ENCODE data around the gene EXT2.

EXT2 gene

GRCh38 chr11:44223238-44223637 lies 127.8 kb downstream of the EXT2 start:
- in situ Hi-C loops (cut with MboI; ENCODE audit: low sequenced_read_pairs, unreplicated experiment), result no loop called here
- TF ChIP-seq CTCF (IDR thresholded peaks at IDR 0.05; ENCODE audit: borderline replicate concordance, control extremely low read depth, extremely low read depth, insufficient read depth, missing control alignments), result no peak
- no peak for DNase-seq (ENCODE audit: low spot score)

- no peak for TF ChIP-seq CTCF (IDR thresholded peaks at IDR 0.05; ENCODE audit: borderline replicate concordance, control extremely low read depth, extremely low read depth, insufficient read depth, missing control alignments)
- DNase-seq (ENCODE audit: low spot score), result no peak
Measured at GRCh38 chr11:44224867-44225501, 129.5 kb downstream of the EXT2 start.

GRCh38 chr11:44226490-44226889 lies 131.0 kb downstream of the EXT2 start:
- no peak for TF ChIP-seq CTCF (IDR thresholded peaks at IDR 0.05; ENCODE audit: borderline replicate concordance, control extremely low read depth, extremely low read depth, insufficient read depth, missing control alignments)
- in situ Hi-C loops (cut with MboI; ENCODE audit: low sequenced_read_pairs, unreplicated experiment), result no loop called here
- no peak for DNase-seq (ENCODE audit: low spot score)

More at GRCh38 chr11:44224867-44225501, 129.5 kb downstream of the EXT2 start:
- in situ Hi-C loops (cut with MboI; ENCODE audit: low sequenced_read_pairs, unreplicated experiment), result no loop called here

- no peak for DNase-seq (ENCODE audit: low spot score)
- in situ Hi-C loops (cut with MboI; ENCODE audit: low sequenced_read_pairs, unreplicated experiment), result no loop called here
- no peak for TF ChIP-seq CTCF (IDR thresholded peaks at IDR 0.05; ENCODE audit: borderline replicate concordance, control extremely low read depth, extremely low read depth, insufficient read depth, missing control alignments)
Measured at GRCh38 chr11:44226945-44227344, 131.5 kb downstream of the EXT2 start.

GRCh38 chr11:44228379-44228778 lies 132.9 kb downstream of the EXT2 start:
- DNase-seq (ENCODE audit: low spot score), result no peak
- TF ChIP-seq CTCF (IDR thresholded peaks at IDR 0.05; ENCODE audit: borderline replicate concordance, control extremely low read depth, extremely low read depth, insufficient read depth, missing control alignments), result no peak
- in situ Hi-C loops (cut with MboI; ENCODE audit: low sequenced_read_pairs, unreplicated experiment), result no loop called here

- no peak for TF ChIP-seq CTCF (IDR thresholded peaks at IDR 0.05; ENCODE audit: borderline replicate concordance, control extremely low read depth, extremely low read depth, insufficient read depth, missing control alignments)
- no peak for DNase-seq (ENCODE audit: low spot score)
- in situ Hi-C loops (cut with MboI; ENCODE audit: low sequenced_read_pairs, unreplicated experiment), result no loop called here
Measured at GRCh38 chr11:44229098-44229497, 133.6 kb downstream of the EXT2 start.

All from GM13976 (cell line).